ENCODE results near the gene CRHR1.
A peak's percentile ranks its signal among the peaks of the same experiment; 100 is the strongest.
"Not testable (repeated sequence)": the region's sequence is repeated elsewhere in the genome, so short reads cannot be mapped to it uniquely, and the experiment has no call there.

The CRHR1 gene

GRCh38 chr17:45784293-45784740 lies at the start of gene CRHR1:
Gene CRHR1, plus strand, starts transcription at chr17:45784320. Its CDS starts 225 bp downstream, at chr17:45784545.
- DNase-seq: no peak

DNA sequence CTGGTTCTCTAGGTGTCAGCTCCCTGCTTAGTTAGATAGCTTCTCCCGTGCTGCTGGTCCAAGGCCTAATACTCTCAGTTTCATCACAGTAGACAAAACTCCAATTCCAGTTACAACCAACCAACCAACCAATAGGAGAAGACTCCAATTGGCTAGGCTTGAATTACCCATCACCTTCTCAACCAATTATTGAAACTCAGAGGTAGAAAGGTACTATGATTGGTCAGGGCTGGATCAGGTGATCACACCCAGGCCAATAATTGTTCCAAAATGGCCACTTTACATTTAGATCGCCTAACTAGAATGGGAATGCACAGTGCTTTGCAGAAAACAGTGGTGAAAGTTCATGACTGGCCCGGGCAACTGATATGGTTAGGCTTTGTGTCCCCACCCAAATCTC lies 49.5 kb upstream of the CRHR1 start:
- no peak for DNase-seq

GRCh38 chr17:45735488-45735887 lies 48.6 kb upstream of the CRHR1 start:
- no peak for DNase-seq

DNA sequence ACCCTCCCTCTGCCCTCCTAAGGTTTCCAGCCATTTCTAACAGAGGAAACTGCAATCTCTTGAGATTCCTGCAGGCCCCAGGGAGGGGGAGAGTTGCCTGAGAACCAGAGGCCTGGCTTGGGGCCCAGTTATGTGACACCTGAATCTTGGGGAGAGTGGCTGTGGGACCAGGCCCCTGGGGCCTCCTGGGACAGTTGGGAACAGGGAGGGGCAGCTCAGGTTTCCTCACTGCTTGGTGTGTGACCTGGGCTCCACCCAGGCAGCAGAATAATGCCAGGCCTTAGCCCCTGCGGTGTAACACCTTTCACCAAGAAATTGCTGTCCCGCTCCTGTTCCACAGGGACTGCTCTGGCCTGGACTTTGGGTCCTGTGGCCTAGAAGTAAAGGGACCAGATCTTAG lies 44.3 kb upstream of the CRHR1 start:
- no peak for DNase-seq

GRCh38 chr17:45740553-45741330 lies 43.4 kb upstream of the CRHR1 start:
- DNase-seq: peak; percentile 35

DNA sequence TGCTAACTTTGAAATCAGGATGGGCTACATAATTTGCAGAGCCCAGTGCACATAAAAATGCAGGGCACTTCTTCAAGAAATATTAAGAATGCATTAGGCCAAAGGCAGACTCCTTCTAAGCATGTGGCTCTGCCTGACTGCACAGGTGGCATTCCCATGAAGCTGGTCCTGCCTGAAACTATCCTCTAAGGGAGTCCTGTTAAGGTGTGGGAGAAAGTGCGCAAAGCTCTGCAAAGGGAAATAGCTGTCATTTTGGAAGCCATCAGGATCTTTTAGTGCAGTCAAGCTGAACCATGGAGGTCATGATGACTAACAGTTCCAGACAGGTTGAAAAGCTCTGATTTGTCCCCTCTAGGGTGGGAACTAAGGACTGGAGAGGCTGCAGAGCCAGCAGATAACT lies 41.9 kb upstream of the CRHR1 start:
- DNase-seq: no peak

- no peak for DNase-seq
Observed at GRCh38 chr17:45743626-45744326, 40.3 kb upstream of the CRHR1 start.

GRCh38 chr17:45744826-45745225 lies 39.3 kb upstream of the CRHR1 start:
- not testable (repeated sequence) for DNase-seq

DNA sequence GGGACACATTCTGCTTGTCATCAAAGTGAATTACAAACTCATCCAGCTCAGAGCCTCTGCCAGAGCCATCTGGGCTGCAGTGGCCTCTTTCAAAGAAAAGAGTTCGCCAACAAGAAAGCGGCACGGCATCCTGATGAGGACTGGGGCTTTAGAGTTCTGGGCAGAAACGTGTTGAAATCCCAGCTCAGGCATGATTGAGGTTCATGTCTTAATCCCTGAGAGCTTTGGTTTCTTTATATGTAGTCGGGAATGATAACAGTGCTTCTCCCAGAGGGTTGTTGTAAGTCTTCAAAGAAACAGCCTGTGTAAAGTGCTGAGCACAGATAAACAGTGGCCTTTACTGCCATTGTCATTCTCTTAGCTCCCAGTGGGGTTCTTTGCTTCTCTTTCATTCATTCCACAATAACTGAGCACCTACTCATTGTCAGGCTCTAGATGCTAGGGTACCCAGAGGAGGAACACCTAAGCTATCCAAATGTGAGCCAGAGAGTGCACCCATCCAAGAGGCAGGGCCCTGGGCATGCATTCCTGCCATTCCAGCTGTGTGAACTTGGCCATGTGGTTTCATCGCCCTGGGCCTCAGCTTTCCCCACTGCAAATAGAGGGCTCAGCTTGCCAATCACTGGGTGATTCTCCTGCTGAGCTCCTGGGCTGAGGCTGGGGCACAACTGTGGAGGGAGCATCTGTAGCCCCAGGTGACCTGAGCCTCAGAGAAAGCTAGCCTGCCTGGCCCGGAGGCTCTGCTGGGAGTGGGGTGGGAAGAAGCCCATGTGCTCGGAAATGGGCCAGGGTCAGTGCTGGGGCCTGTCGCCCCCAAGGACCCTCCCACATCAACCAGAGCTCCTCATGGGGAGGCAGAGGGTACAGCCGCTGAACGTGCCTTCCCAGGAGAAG lies 38.3 kb upstream of the CRHR1 start:
- no peak for DNase-seq

- no peak for DNase-seq
Observed at GRCh38 chr17:45747911-45748310, 36.2 kb upstream of the CRHR1 start.

GRCh38 chr17:45748731-45749310 lies 35.3 kb upstream of the CRHR1 start:
- DNase-seq: no peak

DNA sequence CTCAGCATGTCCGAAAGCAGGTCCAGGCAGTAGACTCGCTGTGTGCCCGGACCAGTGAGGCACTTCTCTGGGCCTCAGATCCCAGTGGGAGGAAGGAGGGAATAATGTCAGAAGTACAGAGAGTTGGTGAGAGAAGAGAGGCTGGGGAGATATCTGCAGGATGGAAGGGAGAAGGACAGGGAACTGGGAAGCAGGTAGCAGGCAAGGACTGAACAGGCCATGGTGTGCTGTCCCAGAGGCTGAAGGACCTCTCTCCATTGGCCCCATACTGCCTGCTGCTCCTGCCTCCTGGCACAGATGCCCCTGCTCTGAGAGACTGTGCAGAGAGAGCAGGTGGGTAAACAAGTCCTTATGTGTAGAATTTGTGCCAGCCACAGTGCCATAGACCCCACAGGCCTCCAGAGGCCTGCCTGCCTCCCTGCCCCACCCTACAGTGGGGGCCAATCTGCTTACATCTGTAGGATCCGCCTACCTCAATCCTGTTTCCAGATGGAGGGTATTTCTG lies 34.2 kb upstream of the CRHR1 start:
- no peak for DNase-seq

- no peak for DNase-seq
Observed at GRCh38 chr17:45750779-45751440, 33.2 kb upstream of the CRHR1 start.

- DNase-seq: no peak
Observed at GRCh38 chr17:45751466-45751865, 32.7 kb upstream of the CRHR1 start.

DNA sequence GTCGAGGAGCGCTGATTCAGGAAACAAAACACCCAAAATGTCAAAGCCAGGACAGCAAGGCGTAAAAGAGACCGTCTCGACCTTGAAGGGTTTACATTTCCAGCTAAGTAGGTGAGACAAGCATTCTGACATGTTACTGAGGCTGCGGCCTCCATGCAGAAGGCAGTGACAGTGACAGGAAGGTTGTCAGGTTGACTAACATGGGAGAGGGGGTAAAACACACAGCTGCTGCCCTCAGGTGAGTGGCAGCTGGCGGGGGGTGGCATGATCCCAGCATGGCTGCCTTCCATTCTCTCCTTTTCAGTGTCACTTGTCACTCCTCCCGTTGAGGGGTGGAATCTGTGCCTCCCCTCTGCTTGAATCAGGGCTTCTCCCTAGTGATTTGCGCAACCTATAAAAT lies 31.9 kb upstream of the CRHR1 start:
- DNase-seq: no peak

GRCh38 chr17:45753645-45754225 lies 30.4 kb upstream of the CRHR1 start:
- DNase-seq: no peak

GRCh38 chr17:45755050-45755449 lies 29.1 kb upstream of the CRHR1 start:
- DNase-seq: no peak

DNA sequence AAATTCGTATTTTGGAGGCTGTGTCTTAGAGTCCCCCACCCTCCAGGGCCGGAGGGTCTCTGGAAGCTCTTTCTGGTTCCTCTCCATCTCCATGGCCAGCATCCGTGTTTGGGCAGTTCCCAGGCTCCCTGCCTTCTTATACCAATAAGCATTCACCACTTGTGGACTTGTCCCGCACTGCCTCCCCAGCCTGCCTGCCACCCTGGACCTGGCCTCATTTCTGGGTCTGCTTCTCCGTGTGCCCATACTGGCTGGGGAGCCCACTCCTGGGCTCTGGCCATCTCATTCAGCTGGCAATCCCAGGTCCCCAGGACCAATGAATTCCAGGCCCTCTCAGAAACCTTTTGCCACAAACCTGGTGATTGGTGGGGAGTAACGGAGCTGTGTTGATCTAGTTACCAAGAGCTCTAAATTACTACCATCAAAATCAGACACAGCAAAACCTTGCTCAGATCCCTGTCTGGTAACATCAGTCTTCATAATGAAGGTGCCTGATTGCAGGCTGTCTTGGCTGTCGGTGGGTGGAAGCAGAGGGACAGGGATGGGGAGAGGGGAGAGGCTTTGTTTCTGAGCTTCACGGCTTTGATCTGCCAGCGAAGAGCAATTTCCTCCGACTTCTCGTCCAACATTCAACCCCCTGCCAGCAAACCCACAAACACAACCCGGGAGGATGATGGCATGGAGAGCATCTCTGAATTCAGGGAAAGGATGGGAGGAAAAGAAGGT lies 27.7 kb upstream of the CRHR1 start:
- DNase-seq: no peak

DNA sequence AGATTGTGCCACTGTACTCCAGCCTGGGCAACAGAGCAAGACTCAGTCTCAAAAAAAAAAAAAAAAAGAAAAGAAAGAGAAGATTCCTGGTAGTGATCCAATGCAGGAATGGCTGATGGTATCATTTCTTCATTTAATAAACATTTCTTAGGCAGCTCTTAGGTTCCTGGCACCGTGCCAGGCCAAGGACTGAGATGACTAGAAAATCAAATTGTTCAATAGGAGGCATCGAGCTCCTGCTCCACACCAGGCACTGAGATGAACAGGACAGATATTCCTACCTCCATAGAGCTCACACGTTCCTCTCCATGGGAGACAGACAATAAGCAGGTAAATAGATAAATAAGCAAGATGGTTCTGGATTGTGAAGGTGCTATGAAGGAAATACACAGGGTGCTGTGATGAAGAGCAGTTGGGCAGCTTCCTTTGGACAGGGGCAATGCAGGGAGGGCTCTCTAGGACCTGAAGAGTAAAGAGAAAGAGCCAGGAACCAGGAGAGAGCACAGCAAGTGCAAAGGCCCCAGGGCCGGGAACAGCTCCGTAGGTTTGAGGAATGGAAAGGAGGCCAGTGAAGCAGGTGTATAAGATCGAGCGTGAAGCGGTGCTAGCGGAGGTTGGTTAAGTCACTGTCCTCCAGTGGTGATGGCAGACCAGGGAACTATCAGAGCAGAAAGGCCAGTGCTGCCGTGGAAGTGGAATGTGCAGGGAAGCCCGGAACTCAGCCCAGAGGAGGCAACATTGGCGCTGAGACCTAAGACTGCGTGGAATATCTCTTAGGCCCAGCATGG lies 26.5 kb upstream of the CRHR1 start:
- no peak for DNase-seq

DNA sequence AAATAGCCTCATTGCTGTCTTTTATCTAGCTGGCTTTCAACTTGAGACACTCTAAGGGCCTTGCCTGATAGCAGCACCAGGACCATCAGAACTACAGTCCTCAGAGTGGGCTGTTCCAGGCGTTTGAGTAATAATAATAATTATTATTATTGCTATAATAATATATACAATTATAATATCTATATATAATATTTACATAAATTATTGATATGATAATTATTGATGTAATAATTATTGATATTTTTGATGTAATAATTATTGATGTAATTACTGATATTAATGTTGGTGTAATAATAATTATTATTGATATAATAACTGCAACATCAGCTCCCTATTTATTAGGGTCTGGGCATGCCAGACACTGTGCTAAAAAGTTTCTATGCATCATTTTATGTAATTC lies 25.6 kb upstream of the CRHR1 start:
- no peak for DNase-seq
